NCI-H2227 (cell line): ENCODE measurements around the gene TTC3.
"Not testable (repeated sequence)": the region's sequence is repeated elsewhere in the genome, so short reads cannot be mapped to it uniquely, and the experiment has no call there.

Experiments
- DNase-seq: peaks from one replicate; lab custom pipeline; 2025; ENCODE audit not compliant: unreplicated experiment; lab: John Stamatoyannopoulos, UW

Gene TTC3

GRCh38 chr21:37093977-37094376 lies 20.9 kb downstream of the TTC3 start:
- DNase-seq = no peak

- no peak for DNase-seq
Measured at GRCh38 chr21:37095821-37096220, 22.8 kb downstream of the TTC3 start.

GRCh38 chr21:37098751-37099150 lies 25.7 kb downstream of the TTC3 start:
- DNase-seq = no peak

GRCh38 chr21:37100316-37100715 lies 27.3 kb downstream of the TTC3 start:
- no peak for DNase-seq

GRCh38 chr21:37101384-37101783 lies 28.3 kb downstream of the TTC3 start:
- DNase-seq = no peak

GRCh38 chr21:37102746-37103145 lies 29.7 kb downstream of the TTC3 start:
- not testable (repeated sequence) for DNase-seq

GRCh38 chr21:37106998-37107397 lies 33.9 kb downstream of the TTC3 start:
- no peak for DNase-seq

- DNase-seq = not testable (repeated sequence)
Measured at GRCh38 chr21:37111029-37111428, 38.0 kb downstream of the TTC3 start.

- not testable (repeated sequence) for DNase-seq
Measured at GRCh38 chr21:37114301-37114700, 41.2 kb downstream of the TTC3 start.

GRCh38 chr21:37116459-37116858 lies 43.4 kb downstream of the TTC3 start:
- DNase-seq = not testable (repeated sequence)

GRCh38 chr21:37117204-37117603 lies 44.1 kb downstream of the TTC3 start:
- no peak for DNase-seq

GRCh38 chr21:37118187-37118826 lies 45.3 kb downstream of the TTC3 start:
- DNase-seq = no peak

- DNase-seq = no peak
Measured at GRCh38 chr21:37119421-37120218, 46.6 kb downstream of the TTC3 start.

GRCh38 chr21:37128076-37128475 lies 55.0 kb downstream of the TTC3 start:
- DNase-seq = no peak

- no peak for DNase-seq
Measured at GRCh38 chr21:37130971-37131370, 57.9 kb downstream of the TTC3 start.

GRCh38 chr21:37136261-37136660 lies 63.2 kb downstream of the TTC3 start:
- no peak for DNase-seq

- DNase-seq = no peak
Measured at GRCh38 chr21:37136744-37137143, 63.7 kb downstream of the TTC3 start.

GRCh38 chr21:37139154-37139553 lies 66.1 kb downstream of the TTC3 start:
- no peak for DNase-seq

GRCh38 chr21:37139902-37140301 lies 66.8 kb downstream of the TTC3 start:
- DNase-seq = no peak

GRCh38 chr21:37143392-37143791 lies 70.3 kb downstream of the TTC3 start:
- DNase-seq = not testable (repeated sequence)

GRCh38 chr21:37145635-37146111 lies 72.6 kb downstream of the TTC3 start:
- DNase-seq = no peak
